ENCODE measurements around the gene PFDN6.

DNA sequence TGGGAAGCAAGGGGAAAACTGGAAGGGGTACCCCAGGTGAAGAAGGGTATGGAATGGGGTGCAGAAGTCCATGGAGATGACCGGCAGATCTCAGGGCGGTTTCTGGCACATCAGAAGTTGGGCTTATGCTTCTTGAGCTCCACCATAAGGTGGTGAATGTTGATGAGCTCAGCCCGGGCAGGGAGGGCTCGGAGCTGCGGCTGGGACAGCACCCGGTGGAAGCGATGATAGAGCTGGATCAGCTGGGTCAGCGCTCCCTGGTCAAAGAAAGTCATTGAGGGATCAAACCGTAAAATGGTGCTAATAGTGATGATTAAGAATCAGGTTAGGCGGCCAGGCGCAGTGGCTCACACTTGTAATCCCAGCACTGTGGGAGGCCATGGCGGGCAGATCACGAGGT lies 38.7 kb upstream of the PFDN6 start:
- TF ChIP-seq, protein P1, sequence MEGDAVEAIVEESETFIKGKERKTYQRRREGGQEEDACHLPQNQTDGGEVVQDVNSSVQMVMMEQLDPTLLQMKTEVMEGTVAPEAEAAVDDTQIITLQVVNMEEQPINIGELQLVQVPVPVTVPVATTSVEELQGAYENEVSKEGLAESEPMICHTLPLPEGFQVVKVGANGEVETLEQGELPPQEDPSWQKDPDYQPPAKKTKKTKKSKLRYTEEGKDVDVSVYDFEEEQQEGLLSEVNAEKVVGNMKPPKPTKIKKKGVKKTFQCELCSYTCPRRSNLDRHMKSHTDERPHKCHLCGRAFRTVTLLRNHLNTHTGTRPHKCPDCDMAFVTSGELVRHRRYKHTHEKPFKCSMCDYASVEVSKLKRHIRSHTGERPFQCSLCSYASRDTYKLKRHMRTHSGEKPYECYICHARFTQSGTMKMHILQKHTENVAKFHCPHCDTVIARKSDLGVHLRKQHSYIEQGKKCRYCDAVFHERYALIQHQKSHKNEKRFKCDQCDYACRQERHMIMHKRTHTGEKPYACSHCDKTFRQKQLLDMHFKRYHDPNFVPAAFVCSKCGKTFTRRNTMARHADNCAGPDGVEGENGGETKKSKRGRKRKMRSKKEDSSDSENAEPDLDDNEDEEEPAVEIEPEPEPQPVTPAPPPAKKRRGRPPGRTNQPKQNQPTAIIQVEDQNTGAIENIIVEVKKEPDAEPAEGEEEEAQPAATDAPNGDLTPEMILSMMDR (IDR thresholded peaks at IDR 0.05) = no peak
- TF ChIP-seq TCF7L2 (IDR thresholded peaks at IDR 0.05; ENCODE audit: low read depth, low read length) = no peak
- TF ChIP-seq POLR2AphosphoS5 (IDR thresholded peaks at IDR 0.05; ENCODE audit: low read depth, low read length) = no peak
- TF ChIP-seq, protein P2, sequence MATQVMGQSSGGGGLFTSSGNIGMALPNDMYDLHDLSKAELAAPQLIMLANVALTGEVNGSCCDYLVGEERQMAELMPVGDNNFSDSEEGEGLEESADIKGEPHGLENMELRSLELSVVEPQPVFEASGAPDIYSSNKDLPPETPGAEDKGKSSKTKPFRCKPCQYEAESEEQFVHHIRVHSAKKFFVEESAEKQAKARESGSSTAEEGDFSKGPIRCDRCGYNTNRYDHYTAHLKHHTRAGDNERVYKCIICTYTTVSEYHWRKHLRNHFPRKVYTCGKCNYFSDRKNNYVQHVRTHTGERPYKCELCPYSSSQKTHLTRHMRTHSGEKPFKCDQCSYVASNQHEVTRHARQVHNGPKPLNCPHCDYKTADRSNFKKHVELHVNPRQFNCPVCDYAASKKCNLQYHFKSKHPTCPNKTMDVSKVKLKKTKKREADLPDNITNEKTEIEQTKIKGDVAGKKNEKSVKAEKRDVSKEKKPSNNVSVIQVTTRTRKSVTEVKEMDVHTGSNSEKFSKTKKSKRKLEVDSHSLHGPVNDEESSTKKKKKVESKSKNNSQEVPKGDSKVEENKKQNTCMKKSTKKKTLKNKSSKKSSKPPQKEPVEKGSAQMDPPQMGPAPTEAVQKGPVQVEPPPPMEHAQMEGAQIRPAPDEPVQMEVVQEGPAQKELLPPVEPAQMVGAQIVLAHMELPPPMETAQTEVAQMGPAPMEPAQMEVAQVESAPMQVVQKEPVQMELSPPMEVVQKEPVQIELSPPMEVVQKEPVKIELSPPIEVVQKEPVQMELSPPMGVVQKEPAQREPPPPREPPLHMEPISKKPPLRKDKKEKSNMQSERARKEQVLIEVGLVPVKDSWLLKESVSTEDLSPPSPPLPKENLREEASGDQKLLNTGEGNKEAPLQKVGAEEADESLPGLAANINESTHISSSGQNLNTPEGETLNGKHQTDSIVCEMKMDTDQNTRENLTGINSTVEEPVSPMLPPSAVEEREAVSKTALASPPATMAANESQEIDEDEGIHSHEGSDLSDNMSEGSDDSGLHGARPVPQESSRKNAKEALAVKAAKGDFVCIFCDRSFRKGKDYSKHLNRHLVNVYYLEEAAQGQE (IDR thresholded peaks at IDR 0.05; ENCODE audit: insufficient read depth in 1 of 2, low read depth in 2 of 2, low read length in 1 of 2) = no peak

Measured in Panc1 (cell line).